SK-N-SH (cell line): ENCODE results near the gene UBTF. TPM values are rescaled to one million over a fixed set of nuclear protein-coding genes. Genes with fewer than 3 reads are reported as not detected.

ENCODE experiments used
- CTCF ChIA-PET: fragments of 300-600, 350-600 bp; formaldehyde crosslinking; extraction: SDS; loops from one replicate; lab custom pipeline; 2021; lab: Yijun Ruan, JAX
- POLR2A ChIA-PET: fragments of 350-600 bp; sonication (Branson Sonifier 250); formaldehyde crosslinking; extraction: SDS; loops from one replicate; lab custom pipeline; 2020; ENCODE audit warnings: antibody characterized with exemption, inconsistent platforms; lab: Yijun Ruan, JAX
- DNase-seq: peaks from one replicate; pipeline ENCODE4 v3.0.0; 2012
- H2AFZ ChIP-seq: fragments of 200-600 bp; sonication (generic); 2 replicates; pipeline ENCODE4 v1.8.1; 2016; ENCODE audit warnings: antibody characterized with exemption, mild to moderate bottlenecking, low read depth
- H3F3A ChIP-seq: fragments of 200-600 bp; sonication (generic); replicated peaks from 2 replicates; pipeline ENCODE3; 2016; ENCODE audit warnings: antibody characterized with exemption, mild to moderate bottlenecking; ENCODE audit not compliant: insufficient read depth
- H3K27ac ChIP-seq, 2 experiments: fragments of 200-500 bp in 1 of 2; fragments of 200-600 bp in 1 of 2; sonication (Bioruptor generic) in 1 of 2; sonication (generic), shearing (Covaris generic) in 1 of 2; 2 replicates each; pipeline versions ENCODE4 v1.5.1 to v1.6.1; 2014 to 2016; ENCODE audit warnings: low read depth in 2 of 2, inconsistent platforms in 1 of 2, low read length in 1 of 2, mild to moderate bottlenecking in 1 of 2, mixed read lengths in 1 of 2
- H3K27me3 ChIP-seq: fragments of 200-600 bp; sonication (generic), shearing (Covaris generic); 2 replicates; pipeline ENCODE4 v1.6.1; 2016; ENCODE audit warnings: mixed run types; ENCODE audit not compliant: insufficient read depth
- H3K36me3 ChIP-seq, 2 experiments: fragments of 200-500 bp in 1 of 2; fragments of 200-600 bp in 1 of 2; sonication (Bioruptor generic) in 1 of 2; sonication (generic) in 1 of 2; replicated peaks in 1 of 2; 2 replicates each; pipeline versions ENCODE3 to v1.5.1; 2014 to 2016; ENCODE audit warnings: low read length in 1 of 2, mild to moderate bottlenecking in 1 of 2; ENCODE audit not compliant: insufficient read depth in 2 of 2, control insufficient read depth in 1 of 2
- H3K4me1 ChIP-seq, 2 experiments: fragments of 200-500 bp in 1 of 2; fragments of 200-600 bp in 1 of 2; sonication (Bioruptor generic) in 1 of 2; sonication (generic), shearing (Covaris generic) in 1 of 2; 2 replicates each; pipeline versions ENCODE4 v1.5.1 to v1.6.1; 2014 to 2016; ENCODE audit warnings: low read depth in 1 of 2, low read length in 1 of 2, mixed run types in 1 of 2; ENCODE audit not compliant: insufficient read depth in 2 of 2, control insufficient read depth in 1 of 2
- H3K4me2 ChIP-seq: fragments of 200-600 bp; sonication (generic), shearing (Covaris generic); 2 replicates; pipeline ENCODE4 v1.6.1; 2017; ENCODE audit warnings: mixed run types
- H3K4me3 ChIP-seq, 2 experiments: fragments of 200-500 bp in 1 of 2; fragments of 200-600 bp in 1 of 2; sonication (Bioruptor generic) in 1 of 2; sonication (generic), shearing (Covaris generic) in 1 of 2; 2 replicates each; pipeline versions ENCODE4 v1.5.1 to v1.8.1; 2014 to 2016; ENCODE audit warnings: low read depth in 2 of 2, inconsistent platforms in 1 of 2, low read length in 1 of 2, mild to moderate bottlenecking in 1 of 2, mixed read lengths in 1 of 2, moderate library complexity in 1 of 2
- H3K79me2 ChIP-seq: fragments of 200-600 bp; sonication (generic); 2 replicates; pipeline ENCODE4 v1.8.1; 2017; ENCODE audit warnings: mild to moderate bottlenecking; ENCODE audit not compliant: insufficient read depth
- H3K9ac ChIP-seq: fragments of 200-600 bp; sonication (generic); 2 replicates; pipeline ENCODE4 v1.6.1; 2017; ENCODE audit warnings: mixed run types
- H3K9me2 ChIP-seq: fragments of 200-600 bp; sonication (generic); 2 replicates; pipeline ENCODE4 v1.6.1; 2017; ENCODE audit warnings: mixed run types
- H3K9me3 ChIP-seq: fragments of 200-600 bp; sonication (generic); 2 replicates; pipeline ENCODE4 v1.6.1; 2017; ENCODE audit warnings: mixed run types, mild to moderate bottlenecking, moderate library complexity
- H4K20me1 ChIP-seq: fragments of 200-600 bp; sonication (generic); 2 replicates; pipeline ENCODE4 v1.6.1; 2017; ENCODE audit warnings: mild to moderate bottlenecking, mixed run types; ENCODE audit not compliant: insufficient read depth
- EZH2phosphoT487 ChIP-seq: fragments of 200-600 bp; sonication (generic); IDR thresholded peaks from 2 replicates; pipeline ENCODE4 v1.6.1; 2017; ENCODE audit warnings: low read depth, mixed run types, mild to moderate bottlenecking, antibody characterized with exemption, moderate library complexity, borderline replicate concordance
- GABPA ChIP-seq: IDR thresholded peaks from 2 replicates; pipeline ENCODE4 v1.4.0; 2012; ENCODE audit warnings: low read depth, mild to moderate bottlenecking
- GATA2 ChIP-seq: sonication (generic); formaldehyde crosslinking; IDR thresholded peaks from 2 replicates; pipeline ENCODE4 v1.5.0; 2020; ENCODE audit warnings: mild to moderate bottlenecking, missing genetic modification reagents
- JUND ChIP-seq: IDR thresholded peaks from 2 replicates; pipeline ENCODE4 v1.4.0; 2012
- MEF2A ChIP-seq: IDR thresholded peaks from 2 replicates; pipeline ENCODE4 v1.4.0; 2012; ENCODE audit warnings: low read depth, borderline replicate concordance
- POLR2AphosphoS5 ChIP-seq: IDR thresholded peaks from 2 replicates; pipeline ENCODE4 v1.6.1; 2012; ENCODE audit warnings: low read depth, low read length
- RAD21 ChIP-seq: IDR thresholded peaks from 2 replicates; pipeline ENCODE4 v1.6.1; 2012; ENCODE audit warnings: mild to moderate bottlenecking, low read length
- RCOR1 ChIP-seq: fragments of 150-350 bp; IDR thresholded peaks from 2 replicates; pipeline ENCODE4 v1.6.1; 2017; ENCODE audit warnings: antibody characterized with exemption, low read length
- RFX5 ChIP-seq: IDR thresholded peaks from 2 replicates; pipeline ENCODE4 v1.6.1; 2012; ENCODE audit warnings: mild to moderate bottlenecking, improper control_type of control experiment, low read length
- SIN3A ChIP-seq: IDR thresholded peaks from 2 replicates; pipeline ENCODE4 v1.6.1; 2012; ENCODE audit warnings: low read depth, mild to moderate bottlenecking, low read length, moderate library complexity, borderline replicate concordance
- SMC3 ChIP-seq: IDR thresholded peaks from 2 replicates; pipeline ENCODE4 v1.6.1; 2012; ENCODE audit warnings: low read depth, low read length, improper control_type of control experiment
- TAF1 ChIP-seq: IDR thresholded peaks from 2 replicates; pipeline ENCODE4 v1.6.1; 2012; ENCODE audit warnings: low read depth, mild to moderate bottlenecking, low read length, moderate library complexity, borderline replicate concordance
- YY1 ChIP-seq: IDR thresholded peaks from 2 replicates; pipeline ENCODE4 v1.4.0; 2012; ENCODE audit warnings: low read depth, mild to moderate bottlenecking
- WGBS: methylation state at CpG from one replicate; pipeline ENCODE4 v1.1.6; 2017; ENCODE audit warnings: low lambda C conversion rate; 5-methylcytosine and 5-hydroxymethylcytosine counted together
- polyA plus RNA-seq, 3 experiments: library from polyadenylated mRNA; depleted of rRNA; stranded (reverse); fragments of >200 nt; gene quantifications; 2 replicates each; pipeline ENCODE4 v1.2.3, GENCODE V29; 2012
- TF ChIP-seq, protein P1 (sequence below): IDR thresholded peaks from 2 replicates; pipeline ENCODE4 v1.6.1; 2012; ENCODE audit warnings: mild to moderate bottlenecking, low read depth, low read length, moderate library complexity
- TF ChIP-seq, protein P2 (sequence below): IDR thresholded peaks from 2 replicates; pipeline ENCODE4 v1.4.0; 2012; ENCODE audit warnings: low read depth
- TF ChIP-seq, protein P3 (sequence below): IDR thresholded peaks from 2 replicates; pipeline ENCODE4 v1.4.0; 2012; ENCODE audit warnings: low read depth, borderline replicate concordance
- TF ChIP-seq, protein P4 (sequence below): IDR thresholded peaks from 2 replicates; pipeline ENCODE4; 2012

UBTF gene
- polyA plus RNA-seq, 1 of the 3 experiments (the other 2 are of a cell fraction), result 37.2 TPM

DNA sequence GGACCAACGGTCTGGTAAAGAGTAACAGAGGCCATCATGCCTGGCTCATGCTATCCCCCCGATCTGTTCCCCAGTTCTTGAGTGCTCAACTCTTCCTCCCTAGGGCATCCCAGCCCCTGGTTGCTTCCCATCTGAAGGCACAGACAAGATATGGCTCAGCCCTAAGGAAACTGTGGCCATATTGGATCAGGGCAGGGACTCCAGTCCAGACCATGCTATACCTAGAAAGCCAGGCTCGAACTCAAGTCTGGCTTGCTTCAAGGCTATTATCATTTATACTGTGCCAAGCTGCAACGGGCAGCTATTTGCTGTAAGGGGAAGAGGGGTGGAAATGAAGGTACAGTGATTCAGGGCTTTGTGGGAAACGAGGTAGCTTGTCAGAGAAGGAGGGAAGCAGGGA, 2.8 kb downstream of the UBTF start (continued):
- TF ChIP-seq, protein P1, sequence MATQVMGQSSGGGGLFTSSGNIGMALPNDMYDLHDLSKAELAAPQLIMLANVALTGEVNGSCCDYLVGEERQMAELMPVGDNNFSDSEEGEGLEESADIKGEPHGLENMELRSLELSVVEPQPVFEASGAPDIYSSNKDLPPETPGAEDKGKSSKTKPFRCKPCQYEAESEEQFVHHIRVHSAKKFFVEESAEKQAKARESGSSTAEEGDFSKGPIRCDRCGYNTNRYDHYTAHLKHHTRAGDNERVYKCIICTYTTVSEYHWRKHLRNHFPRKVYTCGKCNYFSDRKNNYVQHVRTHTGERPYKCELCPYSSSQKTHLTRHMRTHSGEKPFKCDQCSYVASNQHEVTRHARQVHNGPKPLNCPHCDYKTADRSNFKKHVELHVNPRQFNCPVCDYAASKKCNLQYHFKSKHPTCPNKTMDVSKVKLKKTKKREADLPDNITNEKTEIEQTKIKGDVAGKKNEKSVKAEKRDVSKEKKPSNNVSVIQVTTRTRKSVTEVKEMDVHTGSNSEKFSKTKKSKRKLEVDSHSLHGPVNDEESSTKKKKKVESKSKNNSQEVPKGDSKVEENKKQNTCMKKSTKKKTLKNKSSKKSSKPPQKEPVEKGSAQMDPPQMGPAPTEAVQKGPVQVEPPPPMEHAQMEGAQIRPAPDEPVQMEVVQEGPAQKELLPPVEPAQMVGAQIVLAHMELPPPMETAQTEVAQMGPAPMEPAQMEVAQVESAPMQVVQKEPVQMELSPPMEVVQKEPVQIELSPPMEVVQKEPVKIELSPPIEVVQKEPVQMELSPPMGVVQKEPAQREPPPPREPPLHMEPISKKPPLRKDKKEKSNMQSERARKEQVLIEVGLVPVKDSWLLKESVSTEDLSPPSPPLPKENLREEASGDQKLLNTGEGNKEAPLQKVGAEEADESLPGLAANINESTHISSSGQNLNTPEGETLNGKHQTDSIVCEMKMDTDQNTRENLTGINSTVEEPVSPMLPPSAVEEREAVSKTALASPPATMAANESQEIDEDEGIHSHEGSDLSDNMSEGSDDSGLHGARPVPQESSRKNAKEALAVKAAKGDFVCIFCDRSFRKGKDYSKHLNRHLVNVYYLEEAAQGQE, result no peak
- TF ChIP-seq SMC3 (no peak), MEF2A (no peak), GABPA (no peak), TAF1 (no peak)
- TF ChIP-seq, all 33 proteins: peak for 0

DNA sequence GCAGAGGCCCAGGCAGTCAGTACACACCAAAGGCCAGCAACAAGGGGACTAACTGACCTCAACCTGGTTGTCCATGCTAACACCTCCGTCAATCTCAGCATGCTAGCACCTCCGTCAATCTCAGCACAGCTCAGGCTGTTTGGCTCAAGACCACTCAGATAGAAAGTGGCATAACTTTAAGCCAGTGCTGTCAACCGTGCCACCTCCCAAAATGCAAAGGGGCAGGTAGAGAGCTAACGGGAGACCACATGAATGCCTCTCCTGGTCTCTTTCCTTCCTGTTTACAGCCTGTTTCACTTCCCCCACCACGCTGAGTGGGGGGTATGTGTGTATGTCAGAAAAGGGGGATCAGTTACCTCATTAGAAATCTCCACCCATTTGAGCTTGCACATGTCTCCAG, 3.3 kb downstream of the UBTF start:
- Histone ChIP-seq H3K9me3 (no peaks in the 10 kb centered on the region), H3F3A (peaks cover 6% of the 10 kb centered on the region), H3K9ac (no peak overlapping the region), H3K4me1 (peaks cover 12% of the 10 kb centered on the region in 2 experiments; a peak in 3 of 4 replicates), H3K4me2 (no peak overlapping the region), H3K36me3 (peaks cover 30 to 51% of the 10 kb centered on the region in 2 experiments), H3K9me2 (no peaks in the 10 kb centered on the region), H2AFZ (no peak overlapping the region), H3K79me2 (peaks cover 47% of the 10 kb centered on the region), H3K27me3 (no peaks in the 10 kb centered on the region), H4K20me1 (peaks cover 31% of the 10 kb centered on the region), H3K27ac (no peak overlapping the region), H3K4me3 (no peak overlapping the region)
- POLR2A ChIA-PET, result interaction anchor here (1.5 kb wide), 1 partner anchor 104 kb away, joined by 9 read pairs; no protein-coding TSS in a partner anchor
- WGBS, result 92% methylated on average over 4 of the region's 5 CpGs
- CTCF ChIA-PET, result interaction anchor here (0.6 to 5.7 kb wide), 6 partner anchors 10 to 135 kb away, joined by 3 to 61 read pairs (median 8); partner anchors contain the start of genes ATXN7L3 and GRN
- TF ChIP-seq SIN3A (no peak), GABPA (no peak), EZH2phosphoT487 (no peak)
- DNase-seq, result no peak

DNA sequence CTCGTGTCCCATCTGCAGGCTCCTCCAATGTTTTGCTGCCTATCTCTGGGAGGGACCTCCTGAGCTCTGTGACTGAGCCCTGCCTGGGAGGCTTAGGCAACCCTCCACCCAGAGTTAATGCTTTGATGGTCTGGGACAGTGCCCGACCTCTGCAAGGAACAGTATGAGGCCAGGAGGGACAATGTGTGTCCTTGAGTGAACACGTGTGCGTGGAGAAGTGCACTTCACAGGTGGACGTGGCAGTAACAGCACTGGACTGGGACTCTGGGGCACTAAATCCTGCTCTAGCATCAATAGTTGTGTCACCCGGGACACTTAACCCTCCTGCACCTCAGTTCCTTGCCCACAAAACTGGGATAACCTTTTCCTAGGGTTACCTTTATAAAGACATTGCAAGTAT, 4.6 kb downstream of the UBTF start:
- H3K9ac ChIP-seq, result no peak overlapping the region
- H4K20me1 ChIP-seq, result peaks cover 31% of the 10 kb centered on the region
- H3K36me3 ChIP-seq, result peaks cover 35 to 62% of the 10 kb centered on the region in 2 experiments
- H3K79me2 ChIP-seq, result peaks cover 36% of the 10 kb centered on the region
- DNase-seq, result no peak
- no peaks in the 10 kb centered on the region for H3K27me3 ChIP-seq
- POLR2A ChIA-PET, result no interaction called here
- no peak overlapping the region for H3K4me2 ChIP-seq
- TF ChIP-seq, protein P2, sequence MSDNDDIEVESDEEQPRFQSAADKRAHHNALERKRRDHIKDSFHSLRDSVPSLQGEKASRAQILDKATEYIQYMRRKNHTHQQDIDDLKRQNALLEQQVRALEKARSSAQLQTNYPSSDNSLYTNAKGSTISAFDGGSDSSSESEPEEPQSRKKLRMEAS, result no peak
- TF ChIP-seq YY1 (no peak), RFX5 (no peak), RAD21 (no peak), RCOR1 (no peak), POLR2AphosphoS5 (no peak), JUND (no peak), GATA2 (no peak), SMC3 (no peak)
- TF ChIP-seq, protein P3, sequence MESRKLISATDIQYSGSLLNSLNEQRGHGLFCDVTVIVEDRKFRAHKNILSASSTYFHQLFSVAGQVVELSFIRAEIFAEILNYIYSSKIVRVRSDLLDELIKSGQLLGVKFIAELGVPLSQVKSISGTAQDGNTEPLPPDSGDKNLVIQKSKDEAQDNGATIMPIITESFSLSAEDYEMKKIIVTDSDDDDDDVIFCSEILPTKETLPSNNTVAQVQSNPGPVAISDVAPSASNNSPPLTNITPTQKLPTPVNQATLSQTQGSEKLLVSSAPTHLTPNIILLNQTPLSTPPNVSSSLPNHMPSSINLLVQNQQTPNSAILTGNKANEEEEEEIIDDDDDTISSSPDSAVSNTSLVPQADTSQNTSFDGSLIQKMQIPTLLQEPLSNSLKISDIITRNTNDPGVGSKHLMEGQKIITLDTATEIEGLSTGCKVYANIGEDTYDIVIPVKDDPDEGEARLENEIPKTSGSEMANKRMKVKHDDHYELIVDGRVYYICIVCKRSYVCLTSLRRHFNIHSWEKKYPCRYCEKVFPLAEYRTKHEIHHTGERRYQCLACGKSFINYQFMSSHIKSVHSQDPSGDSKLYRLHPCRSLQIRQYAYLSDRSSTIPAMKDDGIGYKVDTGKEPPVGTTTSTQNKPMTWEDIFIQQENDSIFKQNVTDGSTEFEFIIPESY, result no peak
- TF ChIP-seq, protein P4, sequence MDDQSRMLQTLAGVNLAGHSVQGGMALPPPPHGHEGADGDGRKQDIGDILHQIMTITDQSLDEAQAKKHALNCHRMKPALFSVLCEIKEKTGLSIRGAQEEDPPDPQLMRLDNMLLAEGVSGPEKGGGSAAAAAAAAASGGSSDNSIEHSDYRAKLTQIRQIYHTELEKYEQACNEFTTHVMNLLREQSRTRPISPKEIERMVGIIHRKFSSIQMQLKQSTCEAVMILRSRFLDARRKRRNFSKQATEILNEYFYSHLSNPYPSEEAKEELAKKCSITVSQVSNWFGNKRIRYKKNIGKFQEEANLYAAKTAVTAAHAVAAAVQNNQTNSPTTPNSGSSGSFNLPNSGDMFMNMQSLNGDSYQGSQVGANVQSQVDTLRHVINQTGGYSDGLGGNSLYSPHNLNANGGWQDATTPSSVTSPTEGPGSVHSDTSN, result no peak
- H3K4me3 ChIP-seq, result no peak overlapping the region
- H3K4me1 ChIP-seq, result peaks cover 12% of the 10 kb centered on the region in 2 experiments; a peak in 3 of 4 replicates
- peaks cover 6% of the 10 kb centered on the region for H3F3A ChIP-seq
- no peaks in the 10 kb centered on the region for H3K9me3 ChIP-seq
- CTCF ChIA-PET, result interaction anchor here (0.6 to 5.7 kb wide), 5 partner anchors 9 to 117 kb away, joined by 3 to 61 read pairs (median 3); partner anchors contain the start of gene ATXN7L3
- no peak overlapping the region for H3K27ac ChIP-seq
- no peak overlapping the region for H2AFZ ChIP-seq
- H3K9me2 ChIP-seq, result no peaks in the 10 kb centered on the region
- WGBS, result 93% methylated on average over 6 of the region's 6 CpGs
